ENCODE results near the gene LRGUK. TPM values are rescaled to one million over a fixed set of nuclear protein-coding genes. Genes with fewer than 3 reads are reported as not detected.

LRGUK gene
- total RNA-seq, 1 experiment from 2014 or later, result 0.49 TPM

DNA sequence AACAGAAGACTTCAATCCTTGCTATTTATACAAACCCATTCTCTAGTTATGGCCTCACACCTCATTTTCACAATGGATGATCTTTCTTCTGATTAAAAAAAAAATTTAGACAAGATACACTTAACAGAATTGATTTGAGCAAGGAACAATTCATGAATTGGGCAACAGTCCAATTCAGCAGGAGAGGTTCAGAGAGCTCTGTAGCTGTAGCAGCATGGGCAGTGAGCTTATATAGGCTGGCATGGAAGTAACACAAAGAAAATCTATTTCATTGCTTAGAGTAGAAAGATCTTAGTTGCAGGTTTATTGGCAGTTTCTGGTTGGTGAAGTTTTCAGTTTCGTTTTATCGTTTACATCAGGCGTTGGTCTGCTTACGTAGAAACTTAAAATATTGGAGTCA, 23.0 kb upstream of the LRGUK start:
- Histone ChIP-seq H3K4me2 (ENCODE audit: low read length) (no peak overlapping the region), H3K27me3 (ENCODE audit: insufficient read depth, low read length) (no peaks in the 10 kb centered on the region), H3K9me3 (ENCODE audit: control insufficient read depth in 1 of 2, insufficient read depth in 1 of 2, low read depth in 1 of 2, low read length in 2 of 2) (no peaks in the 10 kb centered on the region), H3K79me2 (ENCODE audit: insufficient read depth, low read length) (no peaks in the 10 kb centered on the region), H4K20me1 (ENCODE audit: insufficient read depth) (no peaks in the 10 kb centered on the region), H3K27ac (ENCODE audit: low read depth, low read length) (no peak overlapping the region), H3K36me3 (ENCODE audit: control insufficient read depth in 1 of 2, insufficient read depth in 2 of 2, low read length in 2 of 2) (no peaks in the 10 kb centered on the region), H2AFZ (ENCODE audit: low read depth, low read length, poor library complexity, severe bottlenecking) (no peak overlapping the region), H3K9me2 (ENCODE audit: insufficient read depth) (no peaks in the 10 kb centered on the region), H3K4me3 (replicated peaks in 1 of 2; ENCODE audit: low read depth in 1 of 2, low read length in 2 of 2) (no peak overlapping the region), H3K4me1 (ENCODE audit: control insufficient read depth in 1 of 2, insufficient read depth in 2 of 2, low read length in 2 of 2) (no peaks in the 10 kb centered on the region), H3K9ac (ENCODE audit: low read length) (no peak overlapping the region)
- BruUV-seq (replicated peaks), result no TSS peak
- ATAC-seq (no peak), DNase-seq (ENCODE audit: low read depth, low spot score) (no peak)
- CTCF ChIA-PET, result no interaction called here
- intact Hi-C loops (cut with micrococcal nuclease), result no loop called here
- RAD21 ChIA-PET (ENCODE audit: low non-redundant PET in 1 of 2, low total read pairs in 2 of 2, uncharacterized antibody in 2 of 2, unreplicated experiment in 2 of 2), result no interaction called here
- POLR2A ChIA-PET, result no interaction called here
- TF ChIP-seq SRF (IDR thresholded peaks at IDR 0.05; ENCODE audit: low read depth) (no peak), SP1 (IDR thresholded peaks at IDR 0.05; ENCODE audit: low read depth) (no peak), ZNF274 (IDR thresholded peaks at IDR 0.05; ENCODE audit: low read depth, low read length) (no peak), SIN3A (IDR thresholded peaks at IDR 0.05; ENCODE audit: low read depth) (no peak), EGR1 (IDR thresholded peaks at IDR 0.05; ENCODE audit: low read depth) (no peak), CTCF (IDR thresholded peaks at IDR 0.05 in 2 of 3, conservative IDR thresholded peaks at IDR 0.05 in 1 of 3; ENCODE audit: borderline replicate concordance in 1 of 3, insufficient read depth in 1 of 3, low read depth in 2 of 3, low read length in 2 of 3) (no peak)

DNA sequence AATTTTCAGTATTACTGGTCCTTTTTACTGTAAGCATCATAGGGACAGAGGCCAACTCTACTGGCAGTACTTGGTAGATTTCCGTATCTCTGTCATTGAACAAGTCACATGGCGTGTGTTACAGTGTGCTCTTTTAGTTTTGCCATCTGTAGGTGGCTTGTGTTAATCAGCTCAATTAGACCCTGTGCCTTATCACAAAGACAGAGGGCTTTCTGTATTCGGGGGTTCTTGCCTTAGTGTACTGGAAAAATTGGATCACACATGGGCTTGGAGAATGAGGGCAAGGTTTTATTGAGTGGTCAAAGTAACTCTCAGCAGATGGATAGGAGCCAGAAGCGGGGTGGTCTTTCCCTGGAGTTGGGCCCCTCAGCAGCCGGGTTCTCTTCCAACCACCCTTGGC, 21.3 kb upstream of the LRGUK start:
- H3K4me1 ChIP-seq (ENCODE audit: control insufficient read depth in 1 of 2, insufficient read depth in 2 of 2, low read length in 2 of 2), result no peaks in the 10 kb centered on the region
- POLR2A ChIA-PET, result no interaction called here
- CTCF ChIA-PET, result no interaction called here
- H2AFZ ChIP-seq (ENCODE audit: low read depth, low read length, poor library complexity, severe bottlenecking), result no peak overlapping the region
- DNase-seq (ENCODE audit: low read depth, low spot score), result no peak
- no peak for ATAC-seq
- no peaks in the 10 kb centered on the region for H3K36me3 ChIP-seq (ENCODE audit: control insufficient read depth in 1 of 2, insufficient read depth in 2 of 2, low read length in 2 of 2)
- RAD21 ChIA-PET (ENCODE audit: low non-redundant PET in 1 of 2, low total read pairs in 2 of 2, uncharacterized antibody in 2 of 2, unreplicated experiment in 2 of 2), result no interaction called here
- no peaks in the 10 kb centered on the region for H3K9me3 ChIP-seq (ENCODE audit: control insufficient read depth in 1 of 2, insufficient read depth in 1 of 2, low read depth in 1 of 2, low read length in 2 of 2)
- H3K9me2 ChIP-seq (ENCODE audit: insufficient read depth), result no peaks in the 10 kb centered on the region
- intact Hi-C loops (cut with micrococcal nuclease), result no loop called here
- H4K20me1 ChIP-seq (ENCODE audit: insufficient read depth), result no peaks in the 10 kb centered on the region
- no peak overlapping the region for H3K9ac ChIP-seq (ENCODE audit: low read length)
- BruUV-seq (replicated peaks), result no TSS peak
- no peak for TF ChIP-seq EZH2phosphoT487 (IDR thresholded peaks at IDR 0.05; ENCODE audit: borderline replicate concordance)
- TF ChIP-seq, protein P1, sequence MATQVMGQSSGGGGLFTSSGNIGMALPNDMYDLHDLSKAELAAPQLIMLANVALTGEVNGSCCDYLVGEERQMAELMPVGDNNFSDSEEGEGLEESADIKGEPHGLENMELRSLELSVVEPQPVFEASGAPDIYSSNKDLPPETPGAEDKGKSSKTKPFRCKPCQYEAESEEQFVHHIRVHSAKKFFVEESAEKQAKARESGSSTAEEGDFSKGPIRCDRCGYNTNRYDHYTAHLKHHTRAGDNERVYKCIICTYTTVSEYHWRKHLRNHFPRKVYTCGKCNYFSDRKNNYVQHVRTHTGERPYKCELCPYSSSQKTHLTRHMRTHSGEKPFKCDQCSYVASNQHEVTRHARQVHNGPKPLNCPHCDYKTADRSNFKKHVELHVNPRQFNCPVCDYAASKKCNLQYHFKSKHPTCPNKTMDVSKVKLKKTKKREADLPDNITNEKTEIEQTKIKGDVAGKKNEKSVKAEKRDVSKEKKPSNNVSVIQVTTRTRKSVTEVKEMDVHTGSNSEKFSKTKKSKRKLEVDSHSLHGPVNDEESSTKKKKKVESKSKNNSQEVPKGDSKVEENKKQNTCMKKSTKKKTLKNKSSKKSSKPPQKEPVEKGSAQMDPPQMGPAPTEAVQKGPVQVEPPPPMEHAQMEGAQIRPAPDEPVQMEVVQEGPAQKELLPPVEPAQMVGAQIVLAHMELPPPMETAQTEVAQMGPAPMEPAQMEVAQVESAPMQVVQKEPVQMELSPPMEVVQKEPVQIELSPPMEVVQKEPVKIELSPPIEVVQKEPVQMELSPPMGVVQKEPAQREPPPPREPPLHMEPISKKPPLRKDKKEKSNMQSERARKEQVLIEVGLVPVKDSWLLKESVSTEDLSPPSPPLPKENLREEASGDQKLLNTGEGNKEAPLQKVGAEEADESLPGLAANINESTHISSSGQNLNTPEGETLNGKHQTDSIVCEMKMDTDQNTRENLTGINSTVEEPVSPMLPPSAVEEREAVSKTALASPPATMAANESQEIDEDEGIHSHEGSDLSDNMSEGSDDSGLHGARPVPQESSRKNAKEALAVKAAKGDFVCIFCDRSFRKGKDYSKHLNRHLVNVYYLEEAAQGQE (IDR thresholded peaks at IDR 0.05; ENCODE audit: low read depth), result no peak
- TF ChIP-seq EGR1 (IDR thresholded peaks at IDR 0.05; ENCODE audit: low read depth), result no peak
- no peak for TF ChIP-seq SP1 (IDR thresholded peaks at IDR 0.05; ENCODE audit: low read depth)
- TF ChIP-seq ELF1 (IDR thresholded peaks at IDR 0.05; ENCODE audit: borderline replicate concordance, low read depth), result no peak
- no peak for TF ChIP-seq CBX3 (IDR thresholded peaks at IDR 0.05; ENCODE audit: low read depth)
- TF ChIP-seq, protein P2, sequence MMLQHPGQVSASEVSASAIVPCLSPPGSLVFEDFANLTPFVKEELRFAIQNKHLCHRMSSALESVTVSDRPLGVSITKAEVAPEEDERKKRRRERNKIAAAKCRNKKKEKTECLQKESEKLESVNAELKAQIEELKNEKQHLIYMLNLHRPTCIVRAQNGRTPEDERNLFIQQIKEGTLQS (IDR thresholded peaks at IDR 0.05), result no peak
- no peak for TF ChIP-seq RAD21 (IDR thresholded peaks at IDR 0.05; ENCODE audit: low read depth)
- no peak for TF ChIP-seq TCF7L2 (IDR thresholded peaks at IDR 0.05; ENCODE audit: borderline replicate concordance, extremely low read depth, insufficient read depth, insufficient read length)
- H3K4me3 ChIP-seq (replicated peaks in 1 of 2; ENCODE audit: low read depth in 1 of 2, low read length in 2 of 2), result no peak overlapping the region
- no peak overlapping the region for H3K27ac ChIP-seq (ENCODE audit: low read depth, low read length)
- no peak overlapping the region for H3K4me2 ChIP-seq (ENCODE audit: low read length)
- no peaks in the 10 kb centered on the region for H3K79me2 ChIP-seq (ENCODE audit: insufficient read depth, low read length)
- no peaks in the 10 kb centered on the region for H3K27me3 ChIP-seq (ENCODE audit: insufficient read depth, low read length)

Data from HCT116 (cell line).